HG03432 (cell line): ENCODE data around the gene GOLGA6D.
"Not testable (repeated sequence)": the region's sequence is repeated elsewhere in the genome, so short reads cannot be mapped to it uniquely, and the experiment has no call there.

ENCODE experiments used
- ATAC-seq: cut with Tn5 transposase; IDR thresholded peaks from one replicate; pipeline ENCODE4 v1.9.1; 2021; ENCODE audit warnings: mild to moderate bottlenecking, moderate library complexity; ENCODE audit not compliant: unreplicated experiment

Gene GOLGA6D

GRCh38 chr15:75275617-75276016 lies 7.0 kb upstream of the GOLGA6D start:
- ATAC-seq, result not testable (repeated sequence)

GRCh38 chr15:75278497-75278896 lies 4.1 kb upstream of the GOLGA6D start:
- not testable (repeated sequence) for ATAC-seq

GRCh38 chr15:75284152-75284551 lies 1.5 kb downstream of the GOLGA6D start:
- not testable (repeated sequence) for ATAC-seq

- ATAC-seq, result not testable (repeated sequence)
These were observed 11.0 kb downstream of the GOLGA6D start for GRCh38 chr15:75293660-75294059.

GRCh38 chr15:75298541-75299310 lies 16.1 kb downstream of the GOLGA6D start:
- peak; percentile 57 for ATAC-seq

- peak; percentile 60 for ATAC-seq
These were observed 16.7 kb downstream of the GOLGA6D start for GRCh38 chr15:75299311-75299688.

GRCh38 chr15:75300026-75300425 lies 17.4 kb downstream of the GOLGA6D start:
- not testable (repeated sequence) for ATAC-seq

DNA sequence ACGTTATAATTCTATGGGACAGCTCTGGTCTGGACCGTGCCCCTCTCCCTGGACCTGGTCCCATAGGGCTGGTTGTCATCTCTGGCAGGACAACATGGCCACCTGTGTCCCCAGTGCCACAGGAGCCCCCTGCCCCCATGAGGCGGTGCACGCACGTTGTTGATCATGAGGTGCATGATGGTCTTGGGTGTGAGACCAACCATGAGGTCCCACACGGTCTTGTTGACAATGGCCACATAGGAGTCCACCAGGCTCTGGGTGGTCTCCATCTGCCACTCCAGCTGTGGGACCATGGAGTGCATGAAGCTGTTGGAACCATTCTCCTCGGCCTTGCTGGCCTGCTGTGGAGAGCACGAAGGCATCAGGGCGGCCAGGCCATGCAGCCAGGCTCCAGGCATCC lies 19.7 kb downstream of the GOLGA6D start:
- ATAC-seq, result no peak

DNA sequence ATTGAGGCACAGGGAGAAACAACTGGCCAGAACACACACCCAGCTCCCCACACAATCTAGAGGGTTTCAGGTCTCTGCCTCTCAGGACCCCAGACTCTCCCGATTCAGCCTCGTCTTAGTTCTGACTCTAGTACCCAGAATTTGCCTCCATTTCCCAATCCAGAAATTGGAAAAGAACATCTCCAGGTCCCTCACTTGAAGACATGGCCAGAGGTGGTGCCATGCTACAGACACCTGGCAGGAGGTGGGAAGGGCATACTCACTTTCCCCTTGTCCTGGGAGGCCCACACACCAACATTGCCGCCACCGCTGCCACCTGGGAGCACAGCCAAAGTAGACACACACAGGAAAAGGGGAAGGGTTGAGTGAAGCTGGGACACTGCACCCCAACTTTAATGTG lies 20.1 kb downstream of the GOLGA6D start:
- ATAC-seq, result not testable (repeated sequence)

DNA sequence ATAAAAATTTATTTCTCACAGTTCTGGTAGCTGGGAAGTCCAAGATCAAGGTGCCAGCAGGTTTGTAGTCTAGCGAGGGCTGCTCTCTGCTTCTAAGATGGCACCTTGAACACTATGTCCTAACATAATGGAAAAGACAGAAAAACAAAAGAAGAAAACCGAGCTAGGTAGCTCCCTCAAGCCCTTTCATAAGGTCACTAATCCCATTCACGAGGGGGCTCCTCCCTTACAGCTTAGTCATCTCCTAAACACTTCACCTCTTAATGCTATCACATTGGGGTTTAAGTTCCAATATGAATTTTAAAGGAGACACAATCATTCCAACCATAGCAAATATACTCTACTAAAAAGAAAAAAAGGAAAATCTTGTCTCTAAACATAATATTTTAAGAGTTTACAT lies 23.6 kb downstream of the GOLGA6D start:
- ATAC-seq, result no peak

GRCh38 chr15:75307778-75308390 lies 25.2 kb downstream of the GOLGA6D start:
- no peak for ATAC-seq

GRCh38 chr15:75309711-75310110 lies 27.1 kb downstream of the GOLGA6D start:
- no peak for ATAC-seq

DNA sequence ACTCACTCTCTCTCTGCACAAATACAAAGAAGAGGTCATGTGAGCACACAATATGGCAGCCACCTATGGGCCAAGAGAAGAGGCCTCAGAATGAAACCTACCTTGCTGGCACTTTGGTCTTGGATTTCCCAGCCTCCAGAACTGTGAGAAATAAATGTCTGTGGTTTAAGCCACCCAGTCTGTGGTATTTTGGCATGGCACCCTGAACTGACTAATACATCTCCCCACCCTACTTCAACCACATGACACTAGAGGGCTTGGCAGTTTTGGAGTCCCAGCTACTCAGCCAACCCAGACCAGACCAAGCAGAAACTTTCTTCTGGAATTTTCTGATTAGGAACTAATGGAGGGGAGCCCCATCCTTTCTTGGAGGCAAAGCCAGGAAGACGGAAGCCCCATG lies 29.9 kb downstream of the GOLGA6D start:
- not testable (repeated sequence) for ATAC-seq

DNA sequence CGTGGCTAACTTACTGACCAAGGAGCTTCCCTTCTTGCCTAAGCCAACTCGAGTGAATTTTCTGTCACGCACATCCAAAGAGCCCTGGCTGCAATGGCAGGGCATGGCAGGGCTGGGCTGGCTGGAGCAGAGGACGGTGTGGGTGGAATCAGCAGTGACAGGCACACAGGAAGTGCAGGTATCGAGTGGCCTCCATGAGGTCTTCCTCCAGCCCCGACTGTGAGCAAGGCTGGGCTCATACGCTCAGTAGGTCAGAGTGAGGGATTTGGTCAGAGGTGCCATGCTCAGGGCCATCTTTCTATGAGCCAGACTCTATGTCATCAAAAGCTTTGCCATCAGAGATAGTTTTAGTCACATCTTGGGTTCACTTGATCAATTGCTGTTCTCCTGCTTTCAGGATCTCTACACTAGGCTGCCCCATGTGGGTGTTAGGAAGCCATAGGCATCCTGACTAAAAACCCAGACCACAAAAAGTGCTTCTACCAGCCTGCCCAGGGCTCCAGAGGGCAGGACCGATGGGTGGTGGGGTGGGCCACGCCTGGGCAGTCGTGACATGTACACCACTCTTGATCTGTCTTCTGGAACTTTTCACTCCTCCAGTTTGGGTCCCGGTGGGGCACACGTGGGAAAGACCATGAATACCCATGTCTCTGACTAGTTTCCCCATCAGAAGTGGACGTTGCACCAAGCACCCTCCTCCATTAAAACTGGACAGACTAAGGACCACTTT lies 30.6 kb downstream of the GOLGA6D start:
- ATAC-seq, result no peak

DNA sequence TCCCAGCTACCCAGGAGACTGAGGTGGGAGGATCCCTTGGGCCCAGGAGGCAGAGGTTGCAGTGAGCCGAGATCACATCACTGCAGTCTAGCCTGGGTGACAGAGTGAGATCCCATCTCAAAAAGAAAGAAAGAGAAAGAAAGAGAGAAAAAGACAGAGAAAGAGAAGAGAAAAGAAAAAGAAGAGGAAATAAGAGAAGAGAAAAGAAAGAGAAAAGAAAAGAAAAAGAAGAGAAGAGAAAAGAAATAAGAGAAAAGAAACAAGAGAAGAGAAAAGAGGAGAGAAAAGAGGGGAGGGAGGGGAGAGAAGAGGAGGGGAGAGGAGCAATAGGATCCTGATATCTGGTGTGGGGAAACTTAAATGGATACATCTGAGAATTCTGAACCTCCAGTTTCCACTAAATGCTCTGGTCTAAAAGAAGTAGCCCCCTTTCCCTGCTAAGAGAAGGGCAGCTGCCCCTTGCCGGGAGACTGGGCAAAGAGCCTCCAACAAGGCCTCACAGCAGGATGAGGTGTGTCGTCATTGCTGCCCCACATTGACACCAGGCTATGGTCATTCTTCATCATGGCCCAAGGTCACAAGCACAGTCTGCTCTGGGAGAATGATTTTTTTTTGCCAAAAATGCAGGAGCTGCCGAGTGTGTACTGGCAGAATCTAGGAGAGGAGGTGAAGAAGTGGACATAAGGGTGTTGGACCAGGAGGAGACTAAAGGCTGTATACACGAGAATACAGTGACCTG lies 32.1 kb downstream of the GOLGA6D start:
- ATAC-seq, result no peak

DNA sequence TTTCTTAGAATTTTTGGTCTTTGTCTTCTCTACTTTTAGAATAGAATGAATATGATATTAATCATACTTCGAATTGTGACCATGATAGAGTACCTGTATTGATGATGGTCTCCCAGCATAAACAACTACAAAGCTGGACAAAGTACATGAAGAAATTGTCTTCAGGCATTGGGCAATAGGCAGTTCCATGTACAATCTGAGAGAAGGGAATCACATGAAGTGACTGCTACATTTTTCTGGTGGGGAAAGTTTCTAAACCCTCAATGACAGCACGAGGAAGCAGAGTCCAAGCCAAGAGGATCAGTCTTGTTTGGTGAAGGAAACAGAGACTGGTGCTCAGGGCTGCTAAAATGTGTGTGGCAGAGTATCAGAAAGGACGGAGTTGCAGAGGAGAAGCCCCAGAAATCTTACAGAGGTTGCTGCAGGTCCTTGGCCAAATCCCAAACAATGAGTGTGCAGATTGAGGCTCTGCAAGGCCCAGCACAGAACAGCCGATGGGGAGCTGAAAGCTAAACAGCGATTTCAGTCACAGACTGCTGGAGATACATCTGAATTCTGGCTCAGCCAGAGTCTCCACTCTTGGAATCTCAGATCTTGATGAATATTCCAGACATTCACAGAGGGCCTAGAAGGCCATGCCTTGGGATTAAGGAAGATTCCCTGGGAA lies 36.7 kb downstream of the GOLGA6D start:
- not testable (repeated sequence) for ATAC-seq

GRCh38 chr15:75321711-75322110 lies 39.1 kb downstream of the GOLGA6D start:
- no peak for ATAC-seq

- no peak for ATAC-seq
These were observed 43.3 kb downstream of the GOLGA6D start for GRCh38 chr15:75325922-75326321.

- ATAC-seq, result no peak
These were observed 44.4 kb downstream of the GOLGA6D start for GRCh38 chr15:75327005-75327404.

DNA sequence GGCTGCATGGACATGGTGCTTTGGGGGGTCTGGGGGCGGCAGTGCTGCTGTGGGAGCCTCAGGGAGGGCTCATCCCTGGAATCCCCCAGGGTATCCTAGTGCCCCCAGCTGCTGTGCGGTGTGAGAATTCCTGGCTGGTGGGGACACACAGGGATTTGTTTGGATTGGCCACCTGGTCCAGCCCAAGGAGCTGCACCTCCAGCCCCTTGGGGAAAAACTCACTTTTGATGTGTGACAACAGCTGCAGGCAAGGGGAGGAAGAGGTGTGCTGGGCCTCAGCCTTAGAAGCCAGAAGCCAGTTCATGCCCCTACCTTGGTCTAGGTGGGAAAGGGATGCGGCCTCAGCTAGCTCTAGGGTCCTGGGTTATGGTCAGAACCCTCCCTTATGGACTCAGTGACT lies 44.9 kb downstream of the GOLGA6D start:
- ATAC-seq, result no peak
